Astrocyte (in vitro differentiated cells and primary cell): ENCODE measurements around the gene PLPP4.

Experiments
- EZH2 ChIP-seq: IDR thresholded peaks from 2 replicates; pipeline ENCODE4 v1.6.1; 2012; ENCODE audit warnings: mild to moderate bottlenecking, low read length, inconsistent platforms; ENCODE audit not compliant: insufficient read depth
- TF ChIP-seq, protein P1 (sequence below): IDR thresholded peaks from 2 replicates; pipeline ENCODE4 v1.5.1; 2011; ENCODE audit warnings: low read depth, mild to moderate bottlenecking, inconsistent platforms, low read length, moderate library complexity; ENCODE audit not compliant: insufficient read depth

DNA sequence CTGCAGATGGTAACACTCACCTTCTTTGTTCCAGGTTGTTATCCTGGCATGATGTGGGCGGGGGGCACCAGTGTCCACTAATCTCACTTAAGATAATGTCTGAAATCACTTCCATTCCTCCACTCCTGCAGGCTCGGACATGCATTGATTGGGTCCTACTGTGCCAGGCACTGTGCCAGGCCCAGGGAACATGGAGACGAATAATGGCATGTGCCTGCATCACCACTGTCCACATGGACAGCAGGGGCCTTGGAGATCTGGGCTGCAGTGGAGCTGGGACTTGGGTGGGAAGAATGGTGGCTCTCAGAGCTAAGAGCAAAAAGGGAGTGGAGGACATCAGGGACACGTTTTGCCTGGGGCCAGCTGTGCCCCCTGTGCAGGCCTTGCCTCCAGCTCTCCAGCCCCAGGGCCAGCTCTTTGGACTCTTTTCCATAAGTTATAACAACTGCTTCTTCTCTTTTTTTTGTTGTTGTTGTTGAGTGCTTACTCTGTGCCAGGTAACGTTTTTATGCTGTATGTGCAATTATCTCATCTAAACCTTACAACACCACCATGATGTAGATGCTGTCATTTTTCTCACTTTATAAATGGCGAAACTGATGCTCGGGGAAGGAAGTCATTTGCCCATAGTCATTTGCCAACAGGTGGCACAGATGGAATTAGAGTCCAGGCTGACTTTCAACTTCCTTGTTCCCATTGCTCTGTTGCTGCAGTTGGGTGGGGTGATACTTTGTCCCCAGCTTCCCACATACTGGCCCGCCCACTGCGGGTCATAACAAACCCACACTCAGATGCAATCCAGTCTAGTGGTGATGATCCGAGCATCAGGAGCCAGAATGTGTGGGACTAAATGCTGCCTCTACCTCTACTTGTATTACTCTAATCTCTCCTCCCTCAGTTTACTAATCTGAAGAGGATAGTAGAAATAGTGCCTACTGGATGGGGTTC lies 19.1 kb downstream of the PLPP4 start:
- TF ChIP-seq, protein P1, sequence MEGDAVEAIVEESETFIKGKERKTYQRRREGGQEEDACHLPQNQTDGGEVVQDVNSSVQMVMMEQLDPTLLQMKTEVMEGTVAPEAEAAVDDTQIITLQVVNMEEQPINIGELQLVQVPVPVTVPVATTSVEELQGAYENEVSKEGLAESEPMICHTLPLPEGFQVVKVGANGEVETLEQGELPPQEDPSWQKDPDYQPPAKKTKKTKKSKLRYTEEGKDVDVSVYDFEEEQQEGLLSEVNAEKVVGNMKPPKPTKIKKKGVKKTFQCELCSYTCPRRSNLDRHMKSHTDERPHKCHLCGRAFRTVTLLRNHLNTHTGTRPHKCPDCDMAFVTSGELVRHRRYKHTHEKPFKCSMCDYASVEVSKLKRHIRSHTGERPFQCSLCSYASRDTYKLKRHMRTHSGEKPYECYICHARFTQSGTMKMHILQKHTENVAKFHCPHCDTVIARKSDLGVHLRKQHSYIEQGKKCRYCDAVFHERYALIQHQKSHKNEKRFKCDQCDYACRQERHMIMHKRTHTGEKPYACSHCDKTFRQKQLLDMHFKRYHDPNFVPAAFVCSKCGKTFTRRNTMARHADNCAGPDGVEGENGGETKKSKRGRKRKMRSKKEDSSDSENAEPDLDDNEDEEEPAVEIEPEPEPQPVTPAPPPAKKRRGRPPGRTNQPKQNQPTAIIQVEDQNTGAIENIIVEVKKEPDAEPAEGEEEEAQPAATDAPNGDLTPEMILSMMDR, result no peak
- TF ChIP-seq EZH2, result no peak
